HepG2 (cell line): ENCODE results near the gene NXN. TPM values are rescaled to one million over a fixed set of nuclear protein-coding genes. Genes with fewer than 3 reads are reported as not detected.

Experiments used
- ELF4 ChIP-seq: sonication (generic); formaldehyde crosslinking; IDR thresholded peaks from 2 replicates; pipeline ENCODE4 v1.5.0; 2020; ENCODE audit warnings: missing genetic modification reagents, mild to moderate bottlenecking, moderate library complexity, borderline replicate concordance
- FOXP1 ChIP-seq, 2 experiments: fragments of 450-650 bp in 1 of 2; IDR thresholded peaks; 2 replicates each; pipeline ENCODE4 v1.6.1; 2017 to 2018; ENCODE audit warnings: antibody characterized with exemption in 1 of 2
- HOXA3 ChIP-seq: sonication (generic); formaldehyde crosslinking; IDR thresholded peaks from 2 replicates; pipeline ENCODE4 v1.5.0; 2020; ENCODE audit warnings: missing genetic modification reagents
- MAFF ChIP-seq: IDR thresholded peaks from 2 replicates; pipeline ENCODE4 v1.6.1; 2011; ENCODE audit warnings: low read depth, low read length, improper control_type of control experiment
- MAFG ChIP-seq: sonication (generic); formaldehyde crosslinking; IDR thresholded peaks from 2 replicates; pipeline ENCODE4 v1.5.1; 2020; ENCODE audit warnings: mild to moderate bottlenecking, missing genetic modification reagents
- MEIS2 ChIP-seq: sonication (generic); formaldehyde crosslinking; IDR thresholded peaks from 2 replicates; pipeline ENCODE4 v1.9.0; 2021; ENCODE audit warnings: mild to moderate bottlenecking, missing genetic modification reagents
- NCOA2 ChIP-seq: sonication (generic); formaldehyde crosslinking; IDR thresholded peaks from 2 replicates; pipeline ENCODE4 v1.8.0; 2022; ENCODE audit warnings: inconsistent platforms
- NFE2 ChIP-seq: sonication (generic); formaldehyde crosslinking; IDR thresholded peaks from 2 replicates; pipeline ENCODE4 v1.4.0; 2020; ENCODE audit warnings: missing genetic modification reagents
- NFIC ChIP-seq: IDR thresholded peaks from 2 replicates; pipeline ENCODE4 v1.6.1; 2012; ENCODE audit warnings: mild to moderate bottlenecking, low read length, inconsistent platforms
- RBM39 ChIP-seq: fragments of 200-400 bp; formaldehyde crosslinking; IDR thresholded peaks from one replicate; pipeline ENCODE4 v1.6.1; 2018; ENCODE audit warnings: antibody characterized with exemption, mild to moderate bottlenecking, low read depth, low read length; ENCODE audit not compliant: poor library complexity, severe bottlenecking
- RFX5 ChIP-seq: IDR thresholded peaks from 2 replicates; pipeline ENCODE4 v1.6.1; 2011; ENCODE audit warnings: low read depth, low read length, improper control_type of control experiment
- TBP ChIP-seq: sonication (generic); formaldehyde crosslinking; IDR thresholded peaks from 2 replicates; pipeline ENCODE4 v1.5.0; 2020; ENCODE audit warnings: missing genetic modification reagents
- ZNF850 ChIP-seq: sonication (generic); formaldehyde crosslinking; conservative IDR thresholded peaks from 2 replicates; pipeline ENCODE4 v1.9.0; 2021; ENCODE audit warnings: mild to moderate bottlenecking, missing genetic modification reagents
- polyA plus RNA-seq, 8 experiments: library from polyadenylated mRNA; depleted of rRNA in 3 of 8; stranded (reverse) in 7 of 8; unstranded in 1 of 8; fragments of >200 nt; fragmentation: Illumina TruSeq in 4 of 8; extraction: Trizol in 4 of 8; gene quantifications; 2 replicates each; pipeline versions ENCODE4 v1.2.1 to v1.2.3, GENCODE V29; 2011 to 2016; ENCODE audit warnings: low read depth in 4 of 8, missing spikeins in 1 of 8, mixed read lengths in 1 of 8; ENCODE audit not compliant: insufficient read depth in 1 of 8
- total RNA-seq, 5 experiments: library from RNA; depleted of rRNA; stranded (reverse); fragments of >200 nt; fragmentation: Illumina TruSeq; extraction: Trizol; gene quantifications; 2 replicates each; pipeline ENCODE4 v1.2.3, GENCODE V29; 2016; ENCODE audit warnings: low read depth in 1 of 5
- TF ChIP-seq, protein P1 (sequence below): sonication (generic); formaldehyde crosslinking; IDR thresholded peaks from 2 replicates; pipeline ENCODE4 v1.5.1; 2020; ENCODE audit warnings: mild to moderate bottlenecking, missing genetic modification reagents, moderate library complexity
- TF ChIP-seq, protein P2 (sequence below), 2 experiments: sonication (generic) in 1 of 2; formaldehyde crosslinking in 1 of 2; IDR thresholded peaks; 2 replicates each; pipeline versions ENCODE4 v1.5.1 to v1.6.1; 2011 to 2020; ENCODE audit warnings: borderline replicate concordance in 1 of 2, low read depth in 1 of 2, low read length in 1 of 2, mild to moderate bottlenecking in 1 of 2, missing genetic modification reagents in 1 of 2, moderate library complexity in 1 of 2
- TF ChIP-seq, protein P3 (sequence below), 2 experiments: IDR thresholded peaks; 2 replicates each; pipeline ENCODE4 v1.6.1; 2011 to 2012; ENCODE audit warnings: low read length in 2 of 2, borderline replicate concordance in 1 of 2, low read depth in 1 of 2, mild to moderate bottlenecking in 1 of 2, moderate library complexity in 1 of 2
- TF ChIP-seq, protein P4 (sequence below): sonication (generic); formaldehyde crosslinking; IDR thresholded peaks from 2 replicates; pipeline ENCODE4 v1.8.1; 2023; ENCODE audit warnings: mild to moderate bottlenecking, inconsistent platforms, moderate library complexity, missing genetic modification reagents, borderline replicate concordance

The NXN gene
- total and polyA plus RNA-seq, 2 of the 13 experiments (the other 11 are each of a cell fraction or from before 2014, with no cell fraction given), result 22.2 to 24.3 TPM

DNA sequence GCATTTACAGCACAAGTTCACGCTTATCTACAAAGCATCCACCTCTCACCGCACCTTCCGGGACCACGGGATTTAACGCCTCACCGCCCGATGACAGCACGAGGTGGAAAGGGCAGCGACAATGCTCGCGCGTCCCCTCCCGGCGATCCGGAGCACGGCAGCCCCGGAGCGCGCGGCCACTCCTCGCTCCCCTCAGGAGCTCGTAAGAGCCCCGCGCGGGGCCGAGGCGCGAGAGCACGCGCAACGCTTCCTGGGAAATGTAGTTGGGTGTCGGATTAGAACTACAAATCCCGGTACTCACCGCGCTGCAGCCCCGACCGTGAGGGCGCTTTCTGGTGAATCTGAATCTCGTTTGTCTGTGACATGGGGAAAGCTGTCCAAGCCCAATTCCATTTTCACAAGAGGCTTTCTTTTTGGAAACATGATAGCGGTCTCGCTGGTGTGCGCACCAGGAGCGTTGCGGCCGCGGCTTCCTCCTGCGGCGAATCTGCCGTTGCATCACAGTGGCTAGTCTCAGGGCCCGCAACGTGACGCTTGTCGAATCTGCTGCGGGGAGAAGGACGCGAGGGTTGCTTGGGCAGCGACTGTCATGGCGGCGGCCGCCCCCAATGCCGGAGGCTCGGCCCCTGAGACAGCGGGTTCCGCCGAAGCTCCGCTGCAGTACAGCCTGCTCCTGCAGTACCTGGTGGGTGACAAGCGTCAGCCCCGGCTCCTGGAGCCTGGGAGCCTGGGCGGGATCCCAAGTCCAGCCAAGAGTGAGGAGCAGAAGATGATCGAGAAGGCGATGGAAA is 17.2 kb upstream of the NXN start, which contains the start of gene TIMM22 (continued):
- TF ChIP-seq TBP (CRISPR knock-in tag) (no peak), NFIC (no peak), NFE2 (CRISPR knock-in tag) (0 out of 2 replicates have a peak, but pooled peaks have one; percentile 35), ZNF850 (CRISPR knock-in tag) (no peak), MAFF (no peak), FOXP1 (IDR thresholded peaks at IDR 0.05) (no peak), FOXP1 (CRISPR knock-in tag; IDR thresholded peaks at IDR 0.05) (peak; percentile 28; the same call in 1 of the 2 replicates), MAFG (peak; percentile 49; the same call in 1 of the 2 replicates), HOXA3 (CRISPR knock-in tag) (peak; percentile 94), RBM39 (peak; percentile 84), ELF4 (peak; percentile 62; the same call in 1 of the 2 replicates), RFX5 (no peak), NCOA2 (CRISPR knock-in tag) (peak; percentile 31), MEIS2 (CRISPR knock-in tag) (peak; percentile 80)
- TF ChIP-seq, protein P1, sequence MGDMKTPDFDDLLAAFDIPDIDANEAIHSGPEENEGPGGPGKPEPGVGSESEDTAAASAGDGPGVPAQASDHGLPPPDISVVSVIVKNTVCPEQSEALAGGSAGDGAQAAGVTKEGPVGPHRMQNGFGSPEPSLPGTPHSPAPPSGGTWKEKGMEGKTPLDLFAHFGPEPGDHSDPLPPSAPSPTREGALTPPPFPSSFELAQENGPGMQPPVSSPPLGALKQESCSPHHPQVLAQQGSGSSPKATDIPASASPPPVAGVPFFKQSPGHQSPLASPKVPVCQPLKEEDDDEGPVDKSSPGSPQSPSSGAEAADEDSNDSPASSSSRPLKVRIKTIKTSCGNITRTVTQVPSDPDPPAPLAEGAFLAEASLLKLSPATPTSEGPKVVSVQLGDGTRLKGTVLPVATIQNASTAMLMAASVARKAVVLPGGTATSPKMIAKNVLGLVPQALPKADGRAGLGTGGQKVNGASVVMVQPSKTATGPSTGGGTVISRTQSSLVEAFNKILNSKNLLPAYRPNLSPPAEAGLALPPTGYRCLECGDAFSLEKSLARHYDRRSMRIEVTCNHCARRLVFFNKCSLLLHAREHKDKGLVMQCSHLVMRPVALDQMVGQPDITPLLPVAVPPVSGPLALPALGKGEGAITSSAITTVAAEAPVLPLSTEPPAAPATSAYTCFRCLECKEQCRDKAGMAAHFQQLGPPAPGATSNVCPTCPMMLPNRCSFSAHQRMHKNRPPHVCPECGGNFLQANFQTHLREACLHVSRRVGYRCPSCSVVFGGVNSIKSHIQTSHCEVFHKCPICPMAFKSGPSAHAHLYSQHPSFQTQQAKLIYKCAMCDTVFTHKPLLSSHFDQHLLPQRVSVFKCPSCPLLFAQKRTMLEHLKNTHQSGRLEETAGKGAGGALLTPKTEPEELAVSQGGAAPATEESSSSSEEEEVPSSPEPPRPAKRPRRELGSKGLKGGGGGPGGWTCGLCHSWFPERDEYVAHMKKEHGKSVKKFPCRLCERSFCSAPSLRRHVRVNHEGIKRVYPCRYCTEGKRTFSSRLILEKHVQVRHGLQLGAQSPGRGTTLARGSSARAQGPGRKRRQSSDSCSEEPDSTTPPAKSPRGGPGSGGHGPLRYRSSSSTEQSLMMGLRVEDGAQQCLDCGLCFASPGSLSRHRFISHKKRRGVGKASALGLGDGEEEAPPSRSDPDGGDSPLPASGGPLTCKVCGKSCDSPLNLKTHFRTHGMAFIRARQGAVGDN, result peak; percentile 94
- TF ChIP-seq, protein P2, sequence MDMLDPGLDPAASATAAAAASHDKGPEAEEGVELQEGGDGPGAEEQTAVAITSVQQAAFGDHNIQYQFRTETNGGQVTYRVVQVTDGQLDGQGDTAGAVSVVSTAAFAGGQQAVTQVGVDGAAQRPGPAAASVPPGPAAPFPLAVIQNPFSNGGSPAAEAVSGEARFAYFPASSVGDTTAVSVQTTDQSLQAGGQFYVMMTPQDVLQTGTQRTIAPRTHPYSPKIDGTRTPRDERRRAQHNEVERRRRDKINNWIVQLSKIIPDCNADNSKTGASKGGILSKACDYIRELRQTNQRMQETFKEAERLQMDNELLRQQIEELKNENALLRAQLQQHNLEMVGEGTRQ (IDR thresholded peaks at IDR 0.05; ENCODE audit: low read depth, low read length), result peak; percentile 45
- TF ChIP-seq, protein P2 (CRISPR knock-in tag; IDR thresholded peaks at IDR 0.05; ENCODE audit: borderline replicate concordance), result peak; percentile 85
- TF ChIP-seq, protein P3, sequence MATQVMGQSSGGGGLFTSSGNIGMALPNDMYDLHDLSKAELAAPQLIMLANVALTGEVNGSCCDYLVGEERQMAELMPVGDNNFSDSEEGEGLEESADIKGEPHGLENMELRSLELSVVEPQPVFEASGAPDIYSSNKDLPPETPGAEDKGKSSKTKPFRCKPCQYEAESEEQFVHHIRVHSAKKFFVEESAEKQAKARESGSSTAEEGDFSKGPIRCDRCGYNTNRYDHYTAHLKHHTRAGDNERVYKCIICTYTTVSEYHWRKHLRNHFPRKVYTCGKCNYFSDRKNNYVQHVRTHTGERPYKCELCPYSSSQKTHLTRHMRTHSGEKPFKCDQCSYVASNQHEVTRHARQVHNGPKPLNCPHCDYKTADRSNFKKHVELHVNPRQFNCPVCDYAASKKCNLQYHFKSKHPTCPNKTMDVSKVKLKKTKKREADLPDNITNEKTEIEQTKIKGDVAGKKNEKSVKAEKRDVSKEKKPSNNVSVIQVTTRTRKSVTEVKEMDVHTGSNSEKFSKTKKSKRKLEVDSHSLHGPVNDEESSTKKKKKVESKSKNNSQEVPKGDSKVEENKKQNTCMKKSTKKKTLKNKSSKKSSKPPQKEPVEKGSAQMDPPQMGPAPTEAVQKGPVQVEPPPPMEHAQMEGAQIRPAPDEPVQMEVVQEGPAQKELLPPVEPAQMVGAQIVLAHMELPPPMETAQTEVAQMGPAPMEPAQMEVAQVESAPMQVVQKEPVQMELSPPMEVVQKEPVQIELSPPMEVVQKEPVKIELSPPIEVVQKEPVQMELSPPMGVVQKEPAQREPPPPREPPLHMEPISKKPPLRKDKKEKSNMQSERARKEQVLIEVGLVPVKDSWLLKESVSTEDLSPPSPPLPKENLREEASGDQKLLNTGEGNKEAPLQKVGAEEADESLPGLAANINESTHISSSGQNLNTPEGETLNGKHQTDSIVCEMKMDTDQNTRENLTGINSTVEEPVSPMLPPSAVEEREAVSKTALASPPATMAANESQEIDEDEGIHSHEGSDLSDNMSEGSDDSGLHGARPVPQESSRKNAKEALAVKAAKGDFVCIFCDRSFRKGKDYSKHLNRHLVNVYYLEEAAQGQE (IDR thresholded peaks at IDR 0.05; ENCODE audit: borderline replicate concordance in 1 of 2, low read depth in 1 of 2, low read length in 2 of 2), result peak in 1 of 2 experiments; percentile 58; a peak in 1 of 4 replicates
- TF ChIP-seq, protein P4, sequence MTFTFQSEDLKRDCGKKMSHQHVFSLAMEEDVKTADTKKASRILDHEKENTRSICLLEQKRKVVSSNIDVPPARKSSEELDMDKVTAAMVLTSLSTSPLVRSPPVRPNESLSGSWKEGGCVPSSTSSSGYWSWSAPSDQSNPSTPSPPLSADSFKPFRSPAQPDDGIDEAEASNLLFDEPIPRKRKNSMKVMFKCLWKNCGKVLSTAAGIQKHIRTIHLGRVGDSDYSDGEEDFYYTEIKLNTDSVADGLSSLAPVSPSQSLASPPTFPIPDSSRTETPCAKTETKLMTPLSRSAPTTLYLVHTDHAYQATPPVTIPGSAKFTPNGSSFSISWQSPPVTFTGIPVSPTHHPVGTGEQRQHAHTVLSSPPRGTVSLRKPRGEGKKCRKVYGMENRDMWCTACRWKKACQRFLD (CRISPR knock-in tag), result peak; percentile 51; the same call in 1 of the 2 replicates
